AG04449 (cell line): ENCODE measurements around the gene GMEB1.

Source experiments
- CTCF ChIA-PET: fragments of 350-600 bp; formaldehyde crosslinking; extraction: SDS; loops from one replicate; lab custom pipeline; 2021; ENCODE audit warnings: antibody characterized with exemption; lab: Yijun Ruan, JAX
- POLR2A ChIA-PET: fragments of 400-600, 350-600 bp; formaldehyde crosslinking; extraction: SDS; loops from one replicate; lab custom pipeline; 2020; ENCODE audit warnings: antibody characterized with exemption, inconsistent platforms; lab: Yijun Ruan, JAX
- DNase-seq: peaks from one replicate; pipeline ENCODE4 v3.0.0-alpha.2; 2010; ENCODE audit warnings: low read depth, low spot score
- H3K4me3 ChIP-seq: 2 replicates; pipeline ENCODE4 v1.5.1; 2011; ENCODE audit warnings: low read depth, mild to moderate bottlenecking, control low read depth, low read length
- TF ChIP-seq, protein P1 (sequence below): IDR thresholded peaks from one replicate; pipeline ENCODE4 v1.5.1; 2011; ENCODE audit warnings: mild to moderate bottlenecking, moderate library complexity, low read length, control low read depth, inconsistent platforms; ENCODE audit not compliant: insufficient read depth; ENCODE audit errors: missing control alignments

GMEB1 gene, protein sequence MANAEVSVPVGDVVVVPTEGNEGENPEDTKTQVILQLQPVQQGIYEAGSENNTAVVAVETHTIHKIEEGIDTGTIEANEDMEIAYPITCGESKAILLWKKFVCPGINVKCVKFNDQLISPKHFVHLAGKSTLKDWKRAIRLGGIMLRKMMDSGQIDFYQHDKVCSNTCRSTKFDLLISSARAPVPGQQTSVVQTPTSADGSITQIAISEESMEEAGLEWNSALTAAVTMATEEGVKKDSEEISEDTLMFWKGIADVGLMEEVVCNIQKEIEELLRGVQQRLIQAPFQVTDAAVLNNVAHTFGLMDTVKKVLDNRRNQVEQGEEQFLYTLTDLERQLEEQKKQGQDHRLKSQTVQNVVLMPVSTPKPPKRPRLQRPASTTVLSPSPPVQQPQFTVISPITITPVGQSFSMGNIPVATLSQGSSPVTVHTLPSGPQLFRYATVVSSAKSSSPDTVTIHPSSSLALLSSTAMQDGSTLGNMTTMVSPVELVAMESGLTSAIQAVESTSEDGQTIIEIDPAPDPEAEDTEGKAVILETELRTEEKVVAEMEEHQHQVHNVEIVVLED

DNA sequence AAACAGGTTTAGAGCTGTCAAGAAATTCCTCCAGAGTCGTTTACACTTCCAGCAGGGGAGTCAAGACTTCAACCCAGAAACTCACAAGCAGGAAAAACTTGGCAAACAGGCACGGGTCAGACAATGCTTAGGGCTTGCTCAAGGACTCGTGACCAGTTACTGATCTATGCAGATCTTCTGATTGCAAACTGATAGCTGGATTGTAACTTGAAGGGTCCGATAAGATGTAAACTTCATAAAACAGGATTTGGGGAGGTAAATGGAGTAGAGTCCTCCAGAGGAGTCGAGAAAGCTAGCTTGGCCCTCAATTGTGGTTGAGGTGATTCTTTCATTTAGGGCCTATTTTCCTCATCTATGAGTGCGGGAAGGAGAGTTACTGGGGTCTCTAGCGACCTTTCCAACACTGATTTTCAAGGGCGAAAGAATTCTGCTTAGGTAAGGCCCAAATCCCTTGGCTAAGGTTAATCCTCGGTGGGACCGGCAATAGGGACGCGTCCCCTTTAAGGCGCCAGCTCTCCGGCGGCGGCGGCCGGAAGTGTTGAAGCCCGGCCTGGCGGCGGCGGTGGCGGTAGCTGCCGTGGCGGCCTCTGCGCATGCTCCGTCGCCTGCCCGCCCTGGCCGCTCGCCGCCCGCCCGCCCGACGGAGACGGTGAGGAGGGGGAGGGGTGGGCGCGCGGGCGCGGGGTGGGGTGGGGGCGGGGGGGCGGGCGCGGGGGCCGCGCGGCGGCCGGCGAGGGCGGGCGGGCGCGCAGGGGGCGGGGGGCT, at the start of gene GMEB1:
Gene GMEB1, plus strand, starts transcription at position 594 of the 765 bp plus-strand sequence. CDS start 14,829 bp downstream, outside the sequence.
- ChIA-PET CTCF (interaction anchor here (1.4 to 1.7 kb wide), 3 partner anchors 25 to 209 kb away, joined by 5 to 9 read pairs (median 7); partner anchors contain the start of genes TAF12 and YTHDF2), POLR2A (interaction anchor here (0.5 to 3.0 kb wide), 6 partner anchors 20 to 87 kb away, joined by 3 to 28 read pairs (median 5); partner anchors contain the start of genes RNU11, TAF12 and YTHDF2)
- DNase-seq: no peak
- H3K4me3 ChIP-seq: peak within 1 kb of the TSS; percentile 80
- TF ChIP-seq, protein P1, sequence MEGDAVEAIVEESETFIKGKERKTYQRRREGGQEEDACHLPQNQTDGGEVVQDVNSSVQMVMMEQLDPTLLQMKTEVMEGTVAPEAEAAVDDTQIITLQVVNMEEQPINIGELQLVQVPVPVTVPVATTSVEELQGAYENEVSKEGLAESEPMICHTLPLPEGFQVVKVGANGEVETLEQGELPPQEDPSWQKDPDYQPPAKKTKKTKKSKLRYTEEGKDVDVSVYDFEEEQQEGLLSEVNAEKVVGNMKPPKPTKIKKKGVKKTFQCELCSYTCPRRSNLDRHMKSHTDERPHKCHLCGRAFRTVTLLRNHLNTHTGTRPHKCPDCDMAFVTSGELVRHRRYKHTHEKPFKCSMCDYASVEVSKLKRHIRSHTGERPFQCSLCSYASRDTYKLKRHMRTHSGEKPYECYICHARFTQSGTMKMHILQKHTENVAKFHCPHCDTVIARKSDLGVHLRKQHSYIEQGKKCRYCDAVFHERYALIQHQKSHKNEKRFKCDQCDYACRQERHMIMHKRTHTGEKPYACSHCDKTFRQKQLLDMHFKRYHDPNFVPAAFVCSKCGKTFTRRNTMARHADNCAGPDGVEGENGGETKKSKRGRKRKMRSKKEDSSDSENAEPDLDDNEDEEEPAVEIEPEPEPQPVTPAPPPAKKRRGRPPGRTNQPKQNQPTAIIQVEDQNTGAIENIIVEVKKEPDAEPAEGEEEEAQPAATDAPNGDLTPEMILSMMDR: no peak

DNA sequence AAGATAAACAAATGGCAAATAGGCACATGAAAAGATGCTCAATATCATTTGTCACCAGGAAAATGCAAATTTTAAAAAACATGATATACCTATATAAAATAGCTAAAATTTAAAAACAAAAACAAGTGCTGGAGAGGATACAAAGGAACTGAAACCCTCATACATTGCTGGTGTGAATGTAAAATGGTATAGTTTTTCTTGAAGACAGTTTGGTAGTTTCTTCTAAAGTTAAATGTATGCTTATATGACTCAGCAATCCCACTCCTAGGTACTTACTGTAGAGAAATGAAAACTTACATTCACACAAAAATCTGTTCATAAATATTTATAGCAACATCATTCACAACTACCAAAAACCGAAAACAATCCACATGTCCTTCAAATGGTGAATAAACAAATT, 36.9 kb upstream of the GMEB1 start:
- H3K4me3 ChIP-seq: no peak overlapping the region
- POLR2A ChIA-PET: no interaction called here
- TF ChIP-seq, protein P1: no peak
- no peak for DNase-seq
- CTCF ChIA-PET: no interaction called here

DNA sequence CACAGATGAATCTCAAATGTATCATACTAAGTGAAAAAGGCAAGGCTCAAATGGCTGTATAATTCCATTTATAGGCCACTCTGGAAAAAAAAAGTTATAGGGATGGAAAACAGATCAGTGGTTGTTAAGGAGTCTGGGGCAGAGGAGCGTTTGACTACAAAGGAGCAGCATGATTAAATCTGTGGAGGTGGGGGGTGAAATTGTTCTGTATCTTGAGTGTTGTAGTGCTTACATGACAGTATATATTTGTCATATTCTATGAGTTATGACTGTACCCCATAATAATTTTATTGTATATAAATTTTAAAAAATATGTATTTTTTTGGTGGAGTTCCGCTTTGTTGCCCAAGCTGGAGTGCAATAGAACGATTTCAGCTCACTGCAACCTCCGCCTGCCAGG, 36.0 kb upstream of the GMEB1 start:
- DNase-seq: no peak
- ChIA-PET POLR2A (no interaction called here), CTCF (interaction anchor here (0.6 kb wide), 1 partner anchor 29 kb away, joined by 3 read pairs; no protein-coding TSS in a partner anchor)
- TF ChIP-seq, protein P1: no peak
- no peak overlapping the region for H3K4me3 ChIP-seq

DNA sequence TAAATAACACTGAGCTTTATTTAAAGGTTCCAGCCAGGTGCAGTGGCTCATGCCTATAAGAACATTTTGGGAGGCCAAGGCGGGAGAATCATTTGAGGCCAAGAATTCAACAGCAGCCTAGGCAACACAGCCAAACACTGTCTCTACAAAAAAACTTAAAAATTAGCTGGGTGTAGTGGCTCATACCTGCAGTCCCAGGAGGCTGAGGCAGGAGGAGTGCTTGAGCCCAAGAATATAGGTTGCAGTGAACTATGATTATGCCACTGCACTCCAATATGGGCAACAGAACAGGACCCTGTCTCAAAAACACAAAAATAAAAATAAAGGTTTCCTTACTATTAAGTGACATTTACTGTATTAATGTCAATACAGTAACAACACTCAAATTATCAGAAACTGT, 27.8 kb upstream of the GMEB1 start:
- no peak for DNase-seq

DNA sequence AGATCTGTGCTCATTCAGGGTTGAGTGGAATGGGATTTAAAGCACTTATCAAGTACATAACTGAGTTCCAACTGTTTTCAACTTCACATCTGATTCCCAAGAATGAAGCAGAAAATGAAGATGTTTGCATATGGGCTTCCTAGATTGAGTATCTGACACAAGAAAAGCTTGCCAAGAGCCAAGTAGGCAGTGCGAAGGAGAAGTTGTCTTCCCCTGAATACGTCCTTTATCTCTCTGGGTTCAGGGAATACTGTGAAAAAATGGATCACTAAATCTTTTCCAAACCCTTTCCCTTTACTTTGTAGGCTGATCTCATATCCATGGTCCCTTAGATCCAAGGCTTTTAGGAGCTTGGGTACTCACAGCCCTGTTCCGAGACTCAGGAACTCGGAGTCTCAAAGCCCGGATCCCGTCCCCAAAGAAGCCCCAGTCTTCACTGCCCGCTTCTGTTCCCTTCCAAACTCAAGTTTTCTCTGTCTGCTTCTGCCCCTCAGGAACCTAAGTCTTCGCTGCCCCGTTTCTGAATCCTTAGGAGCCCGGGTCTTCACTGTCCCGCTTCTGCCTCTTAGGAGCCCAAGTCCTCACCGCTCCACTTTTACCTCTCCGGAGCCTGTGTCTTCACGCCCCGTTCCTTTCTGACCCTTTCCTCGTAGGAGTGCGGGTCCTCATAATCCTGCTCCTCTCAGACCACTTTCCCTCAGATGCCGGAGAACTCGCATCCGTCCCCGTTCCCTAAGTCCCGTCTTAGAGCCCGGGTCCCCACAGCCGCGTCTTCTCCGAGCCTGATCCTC, 26.3 kb upstream of the GMEB1 start:
- DNase-seq: no peak
- peak overlapping the region; percentile 97 for H3K4me3 ChIP-seq
- ChIA-PET POLR2A (interaction anchor here (0.6 to 2.9 kb wide), 11 partner anchors 25 to 282 kb away, joined by 3 to 20 read pairs (median 4); partner anchors contain the start of genes GMEB1 and YTHDF2), CTCF (interaction anchor here (0.9 to 2.4 kb wide), 6 partner anchors 26 to 284 kb away, joined by 3 to 12 read pairs (median 4); partner anchors contain the start of genes GMEB1 and YTHDF2)
- TF ChIP-seq, protein P1: no peak

More for the DNA sequence above, 27.8 kb upstream of the GMEB1 start:
- POLR2A ChIA-PET: interaction anchor here (1.3 kb wide), 1 partner anchor 8 kb away, joined by 6 read pairs; the partner anchor contains the start of gene RNU11
- H3K4me3 ChIP-seq: no peak overlapping the region
- CTCF ChIA-PET: interaction anchor here (1.1 to 1.8 kb wide), 4 partner anchors 16 to 238 kb away, joined by 3 to 11 read pairs (median 6); no protein-coding TSS in a partner anchor
- TF ChIP-seq, protein P1: peak; percentile 23
